Activated CD8-positive, alpha-beta memory T cell treated with anti-CD3 and anti-CD28 coated beads, Interleukin-2, amount 50 U/mL, for 24 hours (primary cell): ENCODE data around the gene RNASEH2A.
"Not testable (repeated sequence)": the region's sequence is repeated elsewhere in the genome, so short reads cannot be mapped to it uniquely, and the experiment has no call there.

Experiments
- DNase-seq: peaks from one replicate; pipeline ENCODE4 v3.0.0-alpha.2; 2020; ENCODE audit errors: extremely low read depth

Gene RNASEH2A

DNA sequence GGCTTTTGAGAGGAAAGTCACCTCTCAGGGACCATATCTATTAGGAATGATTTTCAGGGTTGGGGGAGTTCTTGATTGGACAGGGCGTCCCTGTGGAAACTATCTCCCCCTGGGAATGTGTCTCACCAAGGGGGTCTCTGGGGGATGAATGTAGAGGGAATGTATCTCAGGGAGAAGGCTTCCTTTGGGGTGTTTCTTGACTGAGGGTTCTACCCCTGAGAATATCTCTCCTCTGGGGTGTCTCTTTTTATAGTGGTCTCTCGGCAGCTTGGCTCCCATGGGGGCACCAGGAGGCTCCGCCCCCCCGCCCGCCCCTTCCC, 27.0 kb downstream of the RNASEH2A start:
- no peak for DNase-seq

DNA sequence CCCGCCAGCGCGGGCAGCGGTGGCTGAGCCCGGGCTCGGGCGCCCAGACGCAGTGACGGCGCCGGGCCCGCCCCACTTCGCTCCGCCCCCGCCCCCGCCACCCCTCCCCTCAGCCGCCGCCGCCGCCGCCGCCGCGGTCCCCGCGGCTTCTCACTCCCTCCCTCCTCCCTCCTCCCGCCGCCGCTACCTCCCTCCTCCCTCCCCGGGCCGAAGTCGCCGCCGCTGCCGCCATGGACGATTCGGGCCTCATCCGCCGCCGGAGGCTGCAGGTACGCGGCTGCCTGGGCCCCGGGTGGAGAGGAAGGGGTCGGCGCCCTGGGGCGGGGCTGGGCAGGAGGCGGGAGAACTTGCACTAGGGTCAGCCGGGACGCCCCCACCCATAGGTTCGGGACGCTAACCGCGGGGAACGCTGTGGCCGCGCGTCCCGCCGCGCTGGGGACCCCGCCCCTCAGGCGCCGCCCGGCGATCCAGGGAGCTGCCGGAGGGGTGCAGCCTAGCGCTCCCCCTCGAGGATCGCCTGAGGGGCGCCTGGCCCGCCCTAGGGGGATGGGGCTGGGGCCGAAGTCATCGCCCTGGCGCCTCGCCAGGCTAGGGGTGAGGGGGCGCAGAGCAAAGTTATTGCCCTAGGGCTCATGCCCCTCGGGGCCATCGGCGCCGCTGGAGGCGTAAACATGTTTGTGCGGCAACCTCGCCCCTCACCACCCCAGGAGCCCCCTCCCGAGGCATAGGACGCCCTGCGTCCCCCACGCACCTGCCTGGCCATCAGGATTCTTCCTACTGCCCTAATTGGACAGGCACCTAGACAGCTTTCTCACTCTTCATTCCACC, 27.6 kb downstream of the RNASEH2A start:
- DNase-seq = no peak

DNA sequence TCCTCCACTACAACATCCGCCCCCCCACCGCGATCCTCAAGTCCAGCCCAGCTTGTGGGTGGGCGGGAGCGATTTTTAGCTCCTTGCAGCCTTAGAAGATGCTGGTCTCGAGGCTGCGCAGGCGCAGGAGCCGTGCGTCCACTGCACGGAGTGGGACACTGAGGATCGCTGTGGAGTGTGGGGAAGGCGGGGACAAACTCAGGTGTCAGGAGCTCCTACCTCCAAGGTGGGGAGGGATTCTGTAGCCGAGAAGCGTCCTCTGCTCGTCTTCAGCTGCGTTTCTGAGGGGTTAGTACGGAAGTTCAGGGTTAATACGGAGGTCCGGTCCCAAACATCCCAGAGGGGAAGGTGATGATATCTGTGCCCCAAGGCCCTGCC, 28.2 kb downstream of the RNASEH2A start, which contains the start of gene RTBDN:
Gene RTBDN, minus strand, starts transcription at position 14 of the 378 bp plus-strand sequence. CDS start 4,600 bp downstream, outside the sequence.
- DNase-seq = no peak

DNA sequence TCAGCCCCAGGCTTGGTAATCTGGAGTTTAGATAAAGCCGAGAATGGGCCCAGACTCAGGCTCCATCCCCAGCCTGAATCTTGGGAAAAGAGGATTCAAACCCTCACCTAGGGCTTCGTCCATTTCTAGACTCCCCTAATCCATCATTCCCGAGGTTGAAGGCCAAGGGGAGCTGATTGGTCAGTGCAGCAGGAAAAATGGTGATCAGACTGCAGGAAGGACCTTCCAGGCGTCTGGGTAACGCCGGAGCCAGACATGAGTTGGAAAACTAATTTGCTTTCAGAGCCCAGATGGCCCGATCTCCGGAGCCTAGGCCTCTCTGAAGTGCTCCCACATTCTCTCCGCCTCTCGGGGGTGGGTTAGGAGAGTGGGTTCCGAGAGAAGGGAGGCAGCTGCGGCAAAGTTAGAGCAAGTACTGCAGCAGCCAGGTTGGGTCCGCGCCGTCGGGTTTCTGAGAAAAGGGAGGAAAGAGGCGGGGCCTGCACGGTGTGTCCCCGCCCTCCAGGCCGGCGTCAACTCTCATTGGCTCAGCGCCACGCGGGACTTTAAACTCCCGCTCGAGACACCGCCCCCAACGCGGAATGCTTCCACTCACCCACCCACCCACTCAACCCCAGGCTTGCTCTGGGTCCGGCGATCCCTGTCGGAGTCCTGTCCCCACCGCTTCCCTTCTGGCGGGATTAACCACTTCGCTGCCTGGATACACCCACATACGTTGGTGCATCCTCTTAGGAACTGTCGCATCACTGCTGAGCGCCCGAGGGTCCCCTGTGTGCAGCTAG, 28.8 kb downstream of the RNASEH2A start:
- no peak for DNase-seq

DNA sequence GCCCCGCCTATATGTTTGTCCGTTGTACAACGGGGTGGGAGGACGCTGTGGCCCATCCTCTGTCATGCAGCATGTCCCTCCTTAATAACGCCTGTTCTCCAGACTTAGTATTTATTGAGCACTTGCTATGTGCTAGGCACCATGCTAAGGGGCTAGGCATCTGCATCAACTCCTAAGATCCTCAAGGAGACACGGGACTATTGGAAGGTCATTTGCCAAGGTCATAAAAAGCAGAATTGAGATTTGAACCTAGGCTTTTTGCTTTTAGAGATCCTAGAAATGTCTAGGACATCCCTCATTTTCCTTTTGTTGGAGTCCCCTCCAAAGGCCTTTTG, 30.1 kb downstream of the RNASEH2A start:
- DNase-seq = no peak

DNA sequence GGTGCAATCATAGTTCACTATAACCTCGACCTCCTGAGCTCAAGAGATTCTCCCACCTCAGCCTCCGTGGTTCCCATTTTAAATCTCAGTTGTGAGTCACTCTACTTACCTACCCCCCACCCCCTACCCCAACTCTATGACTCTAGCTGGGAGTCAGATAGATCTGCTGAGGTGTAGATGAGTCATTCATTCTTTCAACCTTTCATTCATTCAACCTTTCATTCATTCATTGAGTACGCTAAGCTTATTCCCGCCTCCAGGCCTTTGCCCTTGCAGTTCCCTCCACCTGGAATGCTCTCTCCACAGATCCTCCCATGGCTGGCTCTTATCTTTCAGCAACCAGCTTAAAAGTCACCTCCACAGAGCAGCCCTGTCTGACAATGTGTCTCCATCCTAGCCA, 30.8 kb downstream of the RNASEH2A start:
- DNase-seq = no peak

DNA sequence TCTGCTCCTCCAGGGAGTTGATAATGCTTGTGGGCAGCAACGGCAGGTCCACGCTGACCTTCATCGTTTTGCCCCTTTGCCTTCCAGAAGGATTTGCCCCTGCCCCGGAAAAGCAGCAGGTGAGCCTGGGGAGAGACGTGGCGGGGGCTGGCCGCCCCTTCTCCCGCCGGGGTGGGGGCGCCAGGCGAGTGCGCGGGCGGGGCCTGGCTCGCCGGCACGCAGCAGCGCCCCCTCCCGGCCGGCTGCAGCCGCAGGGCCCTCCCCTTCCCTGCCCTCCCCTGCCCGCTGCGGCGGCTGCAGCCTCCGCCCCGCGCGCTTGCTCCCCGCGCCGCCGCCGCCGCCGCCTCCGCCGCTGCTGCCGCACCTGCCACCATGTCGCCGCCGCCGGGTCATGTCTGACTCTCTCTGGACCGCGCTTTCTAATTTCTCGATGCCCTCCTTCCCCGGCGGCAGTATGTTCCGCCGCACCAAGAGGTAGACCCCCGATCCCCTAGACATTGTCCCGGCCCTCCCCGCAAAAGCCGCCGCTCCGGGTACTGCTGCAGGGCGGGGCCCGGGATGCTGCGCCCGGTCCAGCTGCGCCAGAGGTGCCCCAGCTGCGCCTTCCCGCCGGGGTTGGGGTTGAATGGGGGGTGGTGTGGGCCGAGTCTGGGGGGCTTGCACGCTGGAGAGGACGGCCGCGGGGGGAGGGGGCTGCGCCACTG, 31.9 kb downstream of the RNASEH2A start, which contains the start of gene MAST1:
Gene MAST1, plus strand, starts transcription at position 334 of the 704 bp plus-strand sequence. Its CDS starts 58 bp downstream, at position 392.
- no peak for DNase-seq

DNA sequence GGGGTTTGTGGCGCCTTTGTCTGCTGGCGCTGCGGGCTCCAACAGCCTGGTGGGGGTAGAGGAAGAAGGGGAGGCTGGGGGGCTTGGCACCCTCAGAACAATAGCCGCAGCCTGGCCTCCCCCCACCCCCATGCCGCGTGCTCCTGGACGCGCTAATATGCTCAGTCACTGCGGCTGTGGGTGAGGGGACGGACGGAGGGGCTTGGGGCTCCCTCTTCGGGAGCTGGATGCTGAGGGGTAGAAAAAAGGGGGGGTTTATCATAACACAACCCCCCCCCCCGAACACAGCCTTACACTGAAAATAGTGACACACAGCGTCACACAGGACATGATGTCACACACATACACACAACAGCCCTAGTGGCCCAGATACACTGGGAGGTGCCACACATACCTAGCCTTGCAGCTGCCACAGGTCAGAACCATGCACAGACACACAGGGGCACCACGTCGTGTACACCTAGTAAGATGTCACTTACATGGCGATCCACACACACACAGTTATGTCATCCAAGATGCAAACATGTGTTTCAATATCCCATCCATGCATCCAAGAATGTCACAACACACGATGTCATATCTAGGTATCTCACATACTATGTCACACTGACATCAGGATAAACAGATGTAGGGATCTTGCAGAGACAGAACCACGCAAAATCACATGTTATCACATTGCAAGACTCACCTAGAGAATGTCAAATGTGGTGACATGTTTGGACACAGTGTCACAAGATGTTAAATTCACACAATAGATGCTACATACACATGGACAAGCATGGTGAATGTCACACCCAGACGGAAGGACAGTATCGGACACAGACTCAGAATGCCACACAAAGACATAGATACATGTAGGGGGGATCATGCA, 32.7 kb downstream of the RNASEH2A start:
- DNase-seq = no peak

DNA sequence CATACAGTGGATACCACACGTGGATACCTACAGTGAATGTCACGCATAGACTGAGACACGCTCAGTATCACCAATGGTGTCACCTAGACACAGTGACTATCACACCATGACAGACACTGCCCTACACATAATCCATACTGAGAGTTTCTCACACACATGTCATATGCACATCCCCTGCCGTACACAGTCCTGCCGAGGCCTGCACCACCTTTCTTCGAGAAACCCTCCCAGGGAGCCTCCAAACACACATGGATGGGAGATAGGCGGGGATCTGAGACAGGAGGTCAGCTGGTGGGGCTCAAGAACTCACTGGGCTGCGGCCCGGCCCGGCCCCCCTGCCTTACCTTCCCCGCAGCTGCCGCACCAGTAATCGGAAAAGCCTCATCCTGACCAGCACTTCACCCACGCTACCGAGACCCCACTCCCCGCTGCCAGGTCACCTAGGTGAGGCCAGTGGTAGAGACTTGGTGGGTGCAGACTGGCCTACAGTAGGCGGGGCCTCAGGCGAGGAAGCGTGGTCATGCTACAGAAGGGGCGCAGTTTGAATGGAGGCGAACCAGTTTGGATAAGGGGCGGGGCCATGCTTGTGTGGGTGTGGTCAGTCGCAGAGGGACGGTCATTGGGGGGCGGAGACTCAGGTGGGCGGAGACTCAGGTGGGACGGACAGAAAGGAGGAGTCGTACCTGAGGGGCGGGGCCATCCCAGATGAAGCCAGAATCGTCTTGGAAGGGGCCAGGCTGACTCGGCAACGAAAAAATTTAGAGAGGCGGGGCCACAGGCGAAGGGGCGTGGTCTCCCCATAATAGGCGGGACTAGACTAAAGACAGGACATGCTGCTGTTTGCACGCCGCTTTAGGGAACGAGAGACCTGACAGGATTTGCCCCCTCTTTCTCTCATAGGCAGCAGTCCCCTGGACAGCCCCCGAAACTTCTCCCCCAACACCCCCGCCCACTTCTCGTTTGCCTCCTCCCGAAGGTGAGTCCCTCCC, 34.0 kb downstream of the RNASEH2A start:
- DNase-seq = no peak

DNA sequence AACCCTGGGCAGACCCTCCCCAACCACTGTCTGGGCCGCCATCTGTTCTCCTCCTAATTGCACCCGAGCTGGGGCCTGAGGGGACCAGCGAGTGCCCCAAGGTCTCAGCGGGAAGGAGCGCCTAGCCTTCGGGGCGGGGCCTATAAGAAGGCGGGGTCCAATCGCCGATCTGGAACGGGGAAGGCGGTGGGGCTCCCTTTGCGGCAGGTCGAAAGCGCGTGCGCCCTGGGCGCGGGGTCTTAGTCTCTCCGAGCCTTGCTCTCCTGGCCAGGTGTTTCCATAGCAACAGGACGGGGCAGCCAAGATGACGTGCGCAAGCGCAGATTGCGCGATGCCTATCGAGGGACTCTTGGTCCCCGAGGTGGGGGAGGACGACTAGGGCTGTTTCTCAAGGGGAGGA, 34.7 kb downstream of the RNASEH2A start:
- no peak for DNase-seq

DNA sequence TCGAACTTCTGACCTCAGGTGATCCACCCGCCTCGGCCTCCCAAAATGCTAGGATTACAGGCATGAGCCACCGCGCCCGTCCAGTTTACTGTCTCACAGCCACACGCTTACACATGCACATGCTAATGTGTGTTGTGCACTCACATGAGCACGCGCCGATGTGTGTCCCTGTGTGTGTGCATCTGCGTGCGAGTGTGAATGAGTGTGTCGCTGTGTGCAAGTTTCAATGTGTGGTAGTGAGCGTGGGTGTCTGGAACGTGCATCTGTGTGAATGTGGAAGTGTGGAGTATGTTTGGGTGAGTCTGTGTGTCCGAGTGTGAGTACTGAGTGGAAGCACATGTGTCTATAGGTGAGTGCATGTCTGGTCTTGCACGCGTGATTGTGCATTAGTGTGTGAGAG, 36.1 kb downstream of the RNASEH2A start:
- DNase-seq = no peak

DNA sequence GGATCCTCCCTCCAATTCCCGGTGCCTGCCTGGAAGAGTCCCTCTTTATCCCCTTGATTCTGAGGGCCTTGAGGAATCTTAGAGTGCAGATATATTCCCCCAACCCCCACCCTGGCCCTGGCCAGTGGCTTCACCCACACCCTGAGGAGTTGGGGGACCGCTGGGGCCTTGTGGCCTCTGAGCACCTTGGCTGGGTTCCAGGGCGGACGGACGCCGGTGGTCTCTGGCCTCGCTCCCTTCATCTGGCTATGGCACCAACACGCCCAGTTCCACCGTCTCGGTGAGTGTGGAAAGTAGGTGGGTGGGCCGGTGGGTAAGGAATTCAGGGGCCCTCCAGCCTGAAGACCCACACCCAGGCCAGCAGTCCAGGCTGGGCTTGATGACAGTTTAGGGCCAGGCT, 36.9 kb downstream of the RNASEH2A start:
- DNase-seq = no peak

DNA sequence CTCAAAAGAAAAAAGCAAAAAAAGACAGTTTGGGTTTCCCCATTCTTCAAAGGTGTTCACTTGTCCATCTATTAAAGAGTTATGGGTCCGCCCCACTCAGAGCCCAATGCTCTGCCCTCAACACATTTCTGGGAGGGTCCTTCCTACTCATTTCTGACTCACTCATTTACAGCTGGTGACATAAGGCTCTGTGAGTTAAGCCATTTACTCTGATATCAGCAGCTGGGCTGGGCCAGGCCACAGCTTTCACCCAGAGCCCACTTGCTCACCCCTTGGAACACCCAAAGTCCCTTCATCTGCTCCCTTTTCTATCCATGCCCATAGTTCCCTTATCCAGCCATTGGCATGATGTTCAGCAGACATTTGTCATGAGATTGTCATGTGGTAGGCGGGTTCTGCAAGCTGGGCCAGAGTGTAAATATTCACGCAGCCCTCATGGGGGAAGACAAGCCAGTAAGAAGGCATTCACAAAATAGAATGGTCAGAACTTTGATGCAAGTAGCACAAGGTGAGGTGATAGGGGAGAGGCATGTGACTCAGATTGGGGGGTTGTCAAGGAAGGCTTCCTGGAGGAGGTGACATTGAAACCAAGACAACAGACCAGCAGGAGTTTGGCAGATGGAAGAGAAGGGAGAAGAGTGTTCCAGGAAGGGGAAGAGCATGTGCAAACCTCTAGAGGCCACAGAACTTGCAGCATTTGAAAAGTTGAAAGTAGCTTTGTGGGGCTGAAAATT, 37.8 kb downstream of the RNASEH2A start:
- no peak for DNase-seq

DNA sequence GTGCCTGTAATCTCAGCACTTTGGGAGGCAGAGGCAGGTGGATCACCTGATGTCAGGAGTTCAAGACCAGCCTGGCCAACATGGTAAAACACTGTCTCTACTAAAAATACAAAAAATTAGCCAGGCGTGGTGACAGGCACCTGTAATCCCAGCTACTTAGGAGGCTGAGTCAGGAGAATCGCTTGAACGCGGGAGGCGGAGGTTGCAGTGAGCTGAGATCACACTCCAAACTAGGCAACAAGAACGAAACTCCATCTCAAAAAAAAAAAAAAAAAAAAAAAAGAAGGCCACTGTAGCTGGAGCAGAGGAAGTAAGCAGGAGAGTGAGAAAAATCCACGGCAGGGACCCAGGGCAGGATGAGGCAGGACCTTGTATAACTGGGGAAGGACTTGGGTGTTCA, 40.2 kb downstream of the RNASEH2A start:
- DNase-seq = not testable (repeated sequence)

DNA sequence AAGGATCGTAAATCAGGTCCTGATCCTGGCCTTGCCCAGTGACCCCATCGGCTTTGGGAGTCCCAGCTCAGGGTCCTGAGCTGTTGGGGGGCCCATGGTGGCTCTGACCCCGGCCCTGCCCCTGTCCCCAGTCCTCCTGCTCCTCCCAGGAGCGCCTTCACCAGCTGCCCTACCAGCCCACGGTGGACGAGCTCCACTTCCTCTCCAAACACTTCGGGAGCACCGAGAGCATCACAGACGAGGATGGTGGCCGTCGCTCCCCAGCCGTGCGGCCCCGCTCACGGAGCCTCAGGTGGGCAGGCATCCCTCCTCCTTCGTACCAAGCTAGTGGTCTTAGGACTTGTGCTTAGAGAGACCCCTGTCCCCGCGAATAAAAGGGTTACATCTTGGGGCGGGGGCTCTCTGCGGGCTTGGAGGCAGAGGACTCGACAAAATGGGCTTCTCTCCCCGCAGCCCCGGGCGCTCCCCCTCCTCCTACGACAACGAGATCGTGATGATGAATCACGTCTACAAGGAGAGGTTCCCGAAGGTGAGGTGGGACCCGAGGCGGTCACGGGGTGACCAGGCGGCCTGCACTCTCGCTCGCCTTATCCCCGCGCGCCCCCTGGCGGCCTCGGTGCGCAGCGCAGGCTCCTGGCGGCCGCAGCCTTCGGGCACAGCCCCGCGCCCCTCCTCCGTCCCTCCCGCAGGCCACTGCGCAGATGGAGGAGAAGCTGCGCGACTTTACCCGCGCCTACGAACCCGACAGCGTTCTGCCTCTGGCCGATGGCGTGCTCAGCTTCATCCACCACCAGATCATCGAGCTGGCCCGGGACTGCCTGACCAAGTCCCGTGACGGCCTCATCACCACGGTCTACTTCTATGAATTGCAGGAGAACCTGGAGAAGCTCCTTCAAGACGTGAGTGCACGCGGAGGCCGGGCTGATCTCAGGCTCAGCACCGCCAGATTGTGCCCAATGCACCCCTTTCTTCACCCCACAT, 41.1 kb downstream of the RNASEH2A start:
- DNase-seq = peak; percentile 65

DNA sequence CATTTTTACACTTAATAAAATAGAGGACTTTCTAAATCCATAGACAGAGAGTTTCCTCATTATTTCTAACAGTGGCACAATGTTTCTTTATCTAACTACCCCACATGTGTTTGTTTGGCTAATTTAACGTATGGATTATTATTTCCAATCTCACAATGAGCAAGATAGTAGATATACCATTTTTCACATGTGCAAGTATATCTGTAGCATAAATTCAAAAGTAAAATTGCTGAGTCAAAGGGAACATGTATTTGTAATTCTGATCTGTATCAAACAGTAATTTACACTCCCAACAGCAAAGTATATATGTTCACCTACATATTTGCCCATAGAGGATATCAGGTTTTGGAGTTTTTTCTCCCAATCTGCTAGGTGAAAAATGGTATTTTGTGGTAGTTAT, 50.3 kb downstream of the RNASEH2A start:
- DNase-seq = no peak

DNA sequence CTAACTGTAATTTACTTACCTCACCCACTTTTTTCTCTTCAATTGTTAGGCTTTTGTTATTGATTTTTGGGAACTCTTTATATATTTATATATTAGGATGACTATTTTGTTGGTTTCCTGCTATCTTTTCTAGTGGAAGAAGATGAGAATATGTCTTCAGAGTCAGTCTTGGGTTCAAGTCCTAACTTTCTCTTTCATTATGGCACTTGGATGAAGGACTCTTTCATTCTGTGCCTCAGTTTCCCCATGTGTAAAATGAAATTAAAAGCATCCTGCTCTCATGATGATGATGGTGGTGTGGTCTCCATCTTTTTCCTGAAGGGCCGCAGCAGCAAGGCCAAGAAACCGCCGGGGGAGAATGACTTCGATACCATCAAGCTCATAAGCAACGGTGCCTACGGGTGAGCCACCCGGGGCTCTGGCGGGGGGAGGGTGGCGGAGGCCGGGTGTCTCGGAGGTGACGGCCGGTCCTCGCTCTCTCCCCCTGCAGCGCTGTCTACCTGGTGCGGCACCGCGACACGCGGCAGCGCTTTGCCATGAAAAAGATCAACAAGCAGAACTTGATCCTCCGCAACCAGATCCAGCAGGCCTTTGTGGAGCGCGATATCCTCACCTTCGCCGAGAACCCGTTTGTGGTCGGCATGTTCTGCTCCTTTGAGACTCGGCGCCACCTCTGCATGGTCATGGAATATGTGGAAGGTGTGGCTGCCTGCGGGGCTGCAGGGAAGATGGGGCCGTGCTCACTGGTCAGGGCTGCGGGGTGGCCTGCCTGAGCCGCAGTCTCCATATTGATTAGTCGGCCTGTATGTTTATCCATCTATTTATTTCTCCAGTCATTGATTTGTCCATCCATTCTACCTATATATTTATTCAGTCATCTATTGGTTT, 51.9 kb downstream of the RNASEH2A start:
- no peak for DNase-seq
